GM19372 (cell line): ENCODE results near the gene CYP4F8.

ENCODE experiments used
- ATAC-seq: cut with Tn5 transposase; IDR thresholded peaks from one replicate; pipeline ENCODE4 v1.9.1; 2021; ENCODE audit warnings: mild to moderate bottlenecking, low read depth, moderate library complexity; ENCODE audit not compliant: unreplicated experiment

CYP4F8 gene

GRCh38 chr19:15613338-15613737 lies 1.7 kb upstream of the CYP4F8 start:
- no peak for ATAC-seq

GRCh38 chr19:15615526-15615925 lies 508 bp downstream of the CYP4F8 start:
- ATAC-seq, result no peak

- no peak for ATAC-seq
Measured at GRCh38 chr19:15616183-15616582, 1.2 kb downstream of the CYP4F8 start.

GRCh38 chr19:15616627-15617270 lies 1.7 kb downstream of the CYP4F8 start:
- no peak for ATAC-seq

- no peak for ATAC-seq
Measured at GRCh38 chr19:15618321-15618720, 3.3 kb downstream of the CYP4F8 start.

GRCh38 chr19:15621801-15622200 lies 6.8 kb downstream of the CYP4F8 start:
- no peak for ATAC-seq

GRCh38 chr19:15622991-15623390 lies 8.0 kb downstream of the CYP4F8 start:
- no peak for ATAC-seq

GRCh38 chr19:15623711-15624318 lies 8.8 kb downstream of the CYP4F8 start:
- ATAC-seq, result no peak

GRCh38 chr19:15628236-15629002 lies 13.4 kb downstream of the CYP4F8 start:
- ATAC-seq, result no peak

- no peak for ATAC-seq
Measured at GRCh38 chr19:15629003-15629880, 14.2 kb downstream of the CYP4F8 start.

GRCh38 chr19:15631817-15632216 lies 16.8 kb downstream of the CYP4F8 start:
- no peak for ATAC-seq

- no peak for ATAC-seq
Measured at GRCh38 chr19:15633082-15633835, 18.2 kb downstream of the CYP4F8 start.

- no peak for ATAC-seq
Measured at GRCh38 chr19:15634105-15634504, 19.1 kb downstream of the CYP4F8 start.

- no peak for ATAC-seq
Measured at GRCh38 chr19:15635016-15635805, 20.2 kb downstream of the CYP4F8 start.

- no peak for ATAC-seq
Measured at GRCh38 chr19:15636026-15636425, 21.0 kb downstream of the CYP4F8 start.

GRCh38 chr19:15639596-15639995 lies 24.6 kb downstream of the CYP4F8 start:
- no peak for ATAC-seq

GRCh38 chr19:15640294-15640903 lies 25.4 kb downstream of the CYP4F8 start, which contains the start of gene CYP4F3:
CYP4F3 (plus strand) TSS chr19:15640897; CDS start chr19:15641416, 519 bp downstream.
- ATAC-seq, result no peak

GRCh38 chr19:15640904-15641597 lies 26.0 kb downstream of the CYP4F8 start:
- no peak for ATAC-seq
